GM08714 (cell line): ENCODE data around the gene PIBF1.
"Not testable (repeated sequence)": the region's sequence is repeated elsewhere in the genome, so short reads cannot be mapped to it uniquely, and the experiment has no call there.

ENCODE experiments used
- H3K4me3 ChIP-seq: fragments of 200-500 bp; sonication (Bioruptor generic); 2 replicates; pipeline ENCODE4 v1.5.1; 2014; ENCODE audit warnings: mild to moderate bottlenecking, low read length, inconsistent platforms
- ZNF274 ChIP-seq: IDR thresholded peaks from 2 replicates; pipeline ENCODE4 v1.6.1; 2012; ENCODE audit warnings: mild to moderate bottlenecking, low read depth, low read length

PIBF1 gene

GRCh38 chr13:72852207-72852606 lies 70.3 kb downstream of the PIBF1 start:
- no peak overlapping the region for H3K4me3 ChIP-seq
- TF ChIP-seq ZNF274 = no peak

- no peak for TF ChIP-seq ZNF274
- H3K4me3 ChIP-seq = no peak overlapping the region
Observed at GRCh38 chr13:72853000-72853399, 71.1 kb downstream of the PIBF1 start.

- no peak for TF ChIP-seq ZNF274
- H3K4me3 ChIP-seq = no peak overlapping the region
Observed at GRCh38 chr13:72864142-72865011, 82.4 kb downstream of the PIBF1 start.

- no peak for TF ChIP-seq ZNF274
- H3K4me3 ChIP-seq = no peak overlapping the region
Observed at GRCh38 chr13:72868229-72868628, 86.3 kb downstream of the PIBF1 start.

- TF ChIP-seq ZNF274 = no peak
- H3K4me3 ChIP-seq = no peak overlapping the region
Observed at GRCh38 chr13:72875233-72875632, 93.3 kb downstream of the PIBF1 start.

- H3K4me3 ChIP-seq = no peak overlapping the region
- no peak for TF ChIP-seq ZNF274
Observed at GRCh38 chr13:72884101-72884500, 102.2 kb downstream of the PIBF1 start.

GRCh38 chr13:72886272-72887067 lies 104.5 kb downstream of the PIBF1 start:
- no peak overlapping the region for H3K4me3 ChIP-seq
- TF ChIP-seq ZNF274 = no peak

- no peak overlapping the region for H3K4me3 ChIP-seq
- TF ChIP-seq ZNF274 = no peak
Observed at GRCh38 chr13:72889495-72889894, 107.6 kb downstream of the PIBF1 start.

GRCh38 chr13:72890546-72890945 lies 108.6 kb downstream of the PIBF1 start:
- no peak overlapping the region for H3K4me3 ChIP-seq
- TF ChIP-seq ZNF274 = no peak

GRCh38 chr13:72891423-72891822 lies 109.5 kb downstream of the PIBF1 start:
- no peak overlapping the region for H3K4me3 ChIP-seq
- TF ChIP-seq ZNF274 = no peak

- no peak for TF ChIP-seq ZNF274
- H3K4me3 ChIP-seq = no peak overlapping the region
Observed at GRCh38 chr13:72896869-72897268, 114.9 kb downstream of the PIBF1 start.

GRCh38 chr13:72901546-72901945 lies 119.6 kb downstream of the PIBF1 start:
- H3K4me3 ChIP-seq = not testable (repeated sequence)

GRCh38 chr13:72908416-72908815 lies 126.5 kb downstream of the PIBF1 start:
- TF ChIP-seq ZNF274 = no peak
- H3K4me3 ChIP-seq = no peak overlapping the region

- TF ChIP-seq ZNF274 = no peak
- no peak overlapping the region for H3K4me3 ChIP-seq
Observed at GRCh38 chr13:72911981-72912380, 130.0 kb downstream of the PIBF1 start.

GRCh38 chr13:72920097-72920496 lies 138.2 kb downstream of the PIBF1 start:
- no peak for TF ChIP-seq ZNF274
- no peak overlapping the region for H3K4me3 ChIP-seq

- no peak overlapping the region for H3K4me3 ChIP-seq
- no peak for TF ChIP-seq ZNF274
Observed at GRCh38 chr13:72931311-72931710, 149.4 kb downstream of the PIBF1 start.
